GM23338 (cell line): Measurements from ENCODE around the gene OTC. TPM values are rescaled to one million over a fixed set of nuclear protein-coding genes. Genes with fewer than 3 reads are reported as not detected.

Source experiments
- ATAC-seq: fragments of 200-7000 bp; cut with Tn5 transposase; 3 replicates; pipeline ENCODE4 v1.9.1; 2020
- DNase-seq: peaks from one replicate; pipeline ENCODE4 v3.0.0-alpha.2; 2015; ENCODE audit warnings: low spot score
- H2AFZ ChIP-seq: fragments of 200-600 bp; sonication (generic); 2 replicates; pipeline ENCODE4 v1.8.0; 2016; ENCODE audit warnings: antibody characterized with exemption, mild to moderate bottlenecking, moderate library complexity
- H3F3A ChIP-seq: fragments of 200-600 bp; sonication (generic); replicated peaks from 2 replicates; pipeline ENCODE4 v1.8.0; 2017; ENCODE audit warnings: antibody characterized with exemption, mixed run types, low read depth
- H3K27ac ChIP-seq: fragments of 200-600 bp; sonication (generic); 2 replicates; pipeline ENCODE4 v1.6.1; 2016; ENCODE audit warnings: low read depth
- H3K27me3 ChIP-seq: fragments of 200-600 bp; sonication (generic); 2 replicates; pipeline ENCODE4 v1.8.0; 2016; ENCODE audit warnings: mild to moderate bottlenecking, mixed run types, moderate library complexity; ENCODE audit not compliant: insufficient read depth
- H3K36me3 ChIP-seq: fragments of 200-600 bp; sonication (generic); 2 replicates; pipeline ENCODE4 v1.8.0; 2016; ENCODE audit warnings: mild to moderate bottlenecking; ENCODE audit not compliant: insufficient read depth
- H3K4me1 ChIP-seq: fragments of 200-600 bp; sonication (generic); 2 replicates; pipeline ENCODE4 v1.8.0; 2016; ENCODE audit warnings: mild to moderate bottlenecking, moderate library complexity; ENCODE audit not compliant: insufficient read depth
- H3K4me2 ChIP-seq: fragments of 200-600 bp; sonication (generic); 2 replicates; pipeline ENCODE4 v1.7.1; 2017; ENCODE audit warnings: mixed run types
- H3K4me3 ChIP-seq: fragments of 200-600 bp; sonication (generic); 2 replicates; pipeline ENCODE4 v1.6.1; 2016; ENCODE audit warnings: mixed run types
- H3K79me2 ChIP-seq: fragments of 200-600 bp; sonication (generic); replicated peaks from 2 replicates; pipeline ENCODE4 v1.8.0; 2017; ENCODE audit warnings: mild to moderate bottlenecking; ENCODE audit not compliant: insufficient read depth
- H3K9me2 ChIP-seq: fragments of 200-600 bp; sonication (generic); 2 replicates; pipeline ENCODE4 v1.8.0; 2017; ENCODE audit not compliant: insufficient read depth
- H4K20me1 ChIP-seq: fragments of 200-600 bp; sonication (generic); replicated peaks from 2 replicates; pipeline ENCODE4 v1.8.0; 2017; ENCODE audit warnings: mild to moderate bottlenecking; ENCODE audit not compliant: insufficient read depth
- H3K27ac Mint-ChIP-seq: 2 replicates; pipeline ENCODE4 v1.8.0; 2020; ENCODE audit warnings: inconsistent platforms, mild to moderate bottlenecking, moderate library complexity, mixed read lengths
- H3K27me3 Mint-ChIP-seq: 3 replicates; pipeline ENCODE4 v1.8.0; 2022; ENCODE audit warnings: low read depth, mild to moderate bottlenecking, moderate library complexity, mixed read lengths, inconsistent platforms; ENCODE audit not compliant: insufficient read depth, poor library complexity
- H3K36me3 Mint-ChIP-seq: 3 replicates; pipeline ENCODE4 v1.8.0; 2021; ENCODE audit warnings: low read depth, mild to moderate bottlenecking, inconsistent platforms, moderate library complexity, mixed read lengths
- H3K4me1 Mint-ChIP-seq: 3 replicates; pipeline ENCODE4 v1.8.0; 2020; ENCODE audit warnings: mild to moderate bottlenecking, inconsistent platforms, mixed read lengths
- H3K4me3 Mint-ChIP-seq: 3 replicates; pipeline ENCODE4 v1.8.0; 2021; ENCODE audit warnings: moderate library complexity, mild to moderate bottlenecking, inconsistent platforms, mixed read lengths
- H3K9me3 Mint-ChIP-seq: 3 replicates; pipeline ENCODE4 v1.8.0; 2020; ENCODE audit warnings: moderate library complexity, mild to moderate bottlenecking, inconsistent platforms, mixed read lengths
- EZH2 ChIP-seq: fragments of 200-600 bp; sonication (generic); IDR thresholded peaks from one replicate; pipeline ENCODE4 v1.8.0; 2017; ENCODE audit warnings: antibody characterized with exemption, mild to moderate bottlenecking, low read depth; ENCODE audit not compliant: unreplicated experiment
- EZH2phosphoT487 ChIP-seq: fragments of 200-600 bp; sonication (generic); IDR thresholded peaks from one replicate; pipeline ENCODE4 v1.8.1; 2018; ENCODE audit warnings: antibody characterized with exemption; ENCODE audit not compliant: unreplicated experiment
- POLR2AphosphoS5 ChIP-seq: IDR thresholded peaks from 2 replicates; pipeline ENCODE4 v1.6.1; 2016; ENCODE audit warnings: antibody characterized with exemption, low read depth
- ZNF462 ChIP-seq: fragments of 250-450 bp; sonication (Bioruptor Pico); IDR thresholded peaks from 2 replicates; pipeline ENCODE4 v1.5.0; 2020; ENCODE audit warnings: mild to moderate bottlenecking, moderate library complexity
- polyA plus RNA-seq: library from polyadenylated mRNA; unstranded; fragments of >200 nt; fragmentation: Nextera tagmentation; extraction: Ambion mirVana; gene quantifications from 2 replicates; pipeline ENCODE4 v1.2.1, GENCODE V29; 2016
- total RNA-seq: library from RNA; depleted of rRNA; stranded (reverse); fragments of >200 nt; shearing (Covaris generic); gene quantifications from 2 replicates; pipeline ENCODE4 v1.2.3, GENCODE V29; 2014
- TF ChIP-seq, protein P1 (sequence below): IDR thresholded peaks from 2 replicates; pipeline ENCODE4 v1.6.1; 2016; ENCODE audit warnings: antibody characterized with exemption
- TF ChIP-seq, protein P2 (sequence below), 2 experiments: fragments of 200-600 bp in 1 of 2; sonication (generic) in 1 of 2; conservative IDR thresholded peaks; 2 replicates each; pipeline versions ENCODE4 v1.5.1 to v1.6.1; 2016 to 2017; ENCODE audit warnings: antibody characterized with exemption in 2 of 2, low read depth in 2 of 2, mild to moderate bottlenecking in 2 of 2, moderate library complexity in 1 of 2

The OTC gene
- total and polyA plus RNA-seq, 2 experiments from 2014 or later: not detected

DNA sequence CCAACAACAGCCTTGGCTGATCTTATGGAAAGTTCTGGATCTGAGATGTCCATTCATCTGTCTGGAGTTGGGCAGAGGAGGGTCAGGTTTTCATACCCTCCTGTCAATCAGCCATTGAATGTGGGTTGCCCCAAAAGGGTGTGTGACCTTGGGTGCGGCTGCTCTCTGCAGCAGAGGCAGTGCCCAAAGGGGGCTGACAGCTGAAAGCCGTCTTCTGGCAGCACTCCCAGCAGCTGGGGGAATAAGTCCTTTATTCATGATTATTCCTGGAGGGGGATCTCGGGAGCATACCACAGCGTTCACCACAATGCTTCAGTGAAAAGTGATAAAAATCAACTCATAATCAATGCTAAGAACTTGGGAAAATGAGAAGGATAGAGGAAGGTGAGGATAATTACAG is 54.7 kb downstream of the OTC start:
- H3K4me3 ChIP-seq: no peak overlapping the region
- H3K4me3 Mint-ChIP-seq: no peak overlapping the region
- H4K20me1 ChIP-seq: no peaks in the 10 kb centered on the region
- no peak overlapping the region for H3K27ac Mint-ChIP-seq
- no peaks in the 10 kb centered on the region for H3K27me3 Mint-ChIP-seq
- no peaks in the 10 kb centered on the region for H3K79me2 ChIP-seq
- no peaks in the 10 kb centered on the region for H3K9me3 Mint-ChIP-seq
- DNase-seq: no peak
- TF ChIP-seq, protein P1, sequence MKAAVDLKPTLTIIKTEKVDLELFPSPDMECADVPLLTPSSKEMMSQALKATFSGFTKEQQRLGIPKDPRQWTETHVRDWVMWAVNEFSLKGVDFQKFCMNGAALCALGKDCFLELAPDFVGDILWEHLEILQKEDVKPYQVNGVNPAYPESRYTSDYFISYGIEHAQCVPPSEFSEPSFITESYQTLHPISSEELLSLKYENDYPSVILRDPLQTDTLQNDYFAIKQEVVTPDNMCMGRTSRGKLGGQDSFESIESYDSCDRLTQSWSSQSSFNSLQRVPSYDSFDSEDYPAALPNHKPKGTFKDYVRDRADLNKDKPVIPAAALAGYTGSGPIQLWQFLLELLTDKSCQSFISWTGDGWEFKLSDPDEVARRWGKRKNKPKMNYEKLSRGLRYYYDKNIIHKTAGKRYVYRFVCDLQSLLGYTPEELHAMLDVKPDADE: no peak
- TF ChIP-seq, protein P2, sequence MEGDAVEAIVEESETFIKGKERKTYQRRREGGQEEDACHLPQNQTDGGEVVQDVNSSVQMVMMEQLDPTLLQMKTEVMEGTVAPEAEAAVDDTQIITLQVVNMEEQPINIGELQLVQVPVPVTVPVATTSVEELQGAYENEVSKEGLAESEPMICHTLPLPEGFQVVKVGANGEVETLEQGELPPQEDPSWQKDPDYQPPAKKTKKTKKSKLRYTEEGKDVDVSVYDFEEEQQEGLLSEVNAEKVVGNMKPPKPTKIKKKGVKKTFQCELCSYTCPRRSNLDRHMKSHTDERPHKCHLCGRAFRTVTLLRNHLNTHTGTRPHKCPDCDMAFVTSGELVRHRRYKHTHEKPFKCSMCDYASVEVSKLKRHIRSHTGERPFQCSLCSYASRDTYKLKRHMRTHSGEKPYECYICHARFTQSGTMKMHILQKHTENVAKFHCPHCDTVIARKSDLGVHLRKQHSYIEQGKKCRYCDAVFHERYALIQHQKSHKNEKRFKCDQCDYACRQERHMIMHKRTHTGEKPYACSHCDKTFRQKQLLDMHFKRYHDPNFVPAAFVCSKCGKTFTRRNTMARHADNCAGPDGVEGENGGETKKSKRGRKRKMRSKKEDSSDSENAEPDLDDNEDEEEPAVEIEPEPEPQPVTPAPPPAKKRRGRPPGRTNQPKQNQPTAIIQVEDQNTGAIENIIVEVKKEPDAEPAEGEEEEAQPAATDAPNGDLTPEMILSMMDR (conservative IDR thresholded peaks at IDR 0.05; ENCODE audit: low read depth in 2 of 2): no peak
- TF ChIP-seq ZNF462 (CRISPR knock-in tag) (no peak), POLR2AphosphoS5 (no peak), EZH2 (no peak), EZH2phosphoT487 (no peak)
- no peaks in the 10 kb centered on the region for H3K36me3 Mint-ChIP-seq
- H3K36me3 ChIP-seq: no peaks in the 10 kb centered on the region
- no peak overlapping the region for H3K27ac ChIP-seq
- peaks cover 4% of the 10 kb centered on the region; the same call in 1 of the 2 replicates for H3K4me1 ChIP-seq
- H3F3A ChIP-seq: no peaks in the 10 kb centered on the region
- H2AFZ ChIP-seq: no peak overlapping the region
- no peaks in the 10 kb centered on the region for H3K9me2 ChIP-seq
- no peaks in the 10 kb centered on the region for H3K27me3 ChIP-seq
- no peak overlapping the region for H3K4me2 ChIP-seq
- peaks cover 13% of the 10 kb centered on the region; the same call in 2 of the 3 replicates for H3K4me1 Mint-ChIP-seq
- ATAC-seq: no peak
